Activated effector memory CD4-positive, alpha-beta T cell treated with Interleukin-2 at 50 U/mL for 16 hours (primary cell): ENCODE data around the gene XYLT1.
A peak's percentile ranks its signal among the peaks of the same experiment; 100 is the strongest.
"Not testable (repeated sequence)": the region's sequence is repeated elsewhere in the genome, so short reads cannot be mapped to it uniquely, and the experiment has no call there.

Source experiments
- DNase-seq: peaks from one replicate; pipeline ENCODE4 v3.0.0-alpha.2; 2020

The XYLT1 gene

DNA sequence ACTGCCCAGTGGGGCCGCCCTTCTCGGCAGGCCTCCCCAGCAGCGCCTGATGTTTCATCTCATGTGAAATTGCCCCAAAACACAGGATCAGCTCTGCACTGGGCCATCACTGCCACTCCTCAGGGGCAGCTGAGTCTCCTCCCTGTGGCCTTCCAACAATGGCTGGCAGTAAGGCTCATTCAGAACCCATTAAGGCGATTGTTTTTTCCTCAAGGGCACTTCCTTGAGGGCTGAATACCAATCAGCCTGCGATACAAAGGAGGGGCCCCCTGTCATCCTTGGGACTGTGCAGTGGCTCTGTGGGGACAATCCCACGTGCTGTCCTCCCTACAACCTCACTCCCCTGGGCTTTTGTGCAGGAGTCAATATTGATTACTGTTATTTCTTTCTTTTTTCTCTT, 47.5 kb downstream of the XYLT1 start:
- DNase-seq: no peak

DNA sequence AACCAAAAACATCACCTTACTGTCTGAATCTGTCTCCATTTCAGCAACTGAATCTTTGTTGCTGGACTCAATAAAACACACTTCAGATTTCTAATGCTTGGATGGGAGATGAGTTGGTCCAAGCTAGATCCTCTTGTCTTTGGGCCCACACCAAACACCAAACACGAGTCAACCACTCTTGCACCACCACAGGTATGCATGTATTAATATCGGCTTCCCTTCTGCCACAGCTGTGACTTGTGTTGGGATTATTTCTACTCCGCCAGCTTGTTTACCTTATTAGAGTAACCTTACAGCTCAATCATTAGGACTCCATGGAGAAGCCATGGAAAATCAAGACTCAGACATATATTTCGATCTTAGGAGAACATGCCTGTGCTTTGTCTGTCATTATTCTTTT, 49.9 kb downstream of the XYLT1 start:
- DNase-seq: no peak

DNA sequence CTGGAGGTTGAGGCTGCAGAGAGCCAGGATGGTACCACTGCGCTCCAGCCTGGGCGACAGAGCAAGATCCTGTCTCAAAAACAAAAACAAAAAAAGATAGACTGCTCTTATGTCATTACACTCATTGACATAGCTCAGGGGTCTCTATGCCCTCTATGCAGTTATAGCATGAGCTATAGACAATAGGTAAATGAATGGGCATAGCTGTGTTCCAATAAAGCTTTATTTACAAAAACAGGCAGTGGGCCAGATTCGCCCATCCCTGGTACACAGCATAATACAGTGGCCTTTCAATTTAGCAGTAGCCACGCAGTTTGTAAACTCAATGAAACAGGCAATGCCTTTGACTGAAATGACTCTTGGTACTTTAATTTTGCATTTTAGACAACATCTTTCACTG, 51.5 kb downstream of the XYLT1 start:
- no peak for DNase-seq

DNA sequence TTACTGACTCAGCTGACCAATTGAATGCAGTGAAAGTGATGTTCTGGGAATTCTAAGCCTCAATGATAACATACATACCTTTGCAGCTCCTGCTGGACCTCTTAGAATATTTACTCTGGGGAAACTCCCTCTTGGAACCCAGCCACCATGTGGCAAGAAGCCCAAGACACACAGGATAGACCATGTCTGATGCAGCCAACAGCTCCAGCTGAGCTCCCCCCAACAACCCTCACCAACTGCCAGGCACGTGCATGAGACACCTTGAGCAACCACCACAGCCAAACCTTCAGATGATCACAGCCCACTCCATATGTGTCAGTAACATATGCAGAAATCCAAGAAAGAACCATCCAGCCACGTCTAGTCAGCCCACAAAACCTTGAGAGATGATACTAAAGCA, 53.0 kb downstream of the XYLT1 start:
- DNase-seq: no peak

- DNase-seq: peak; percentile 35
Observed at GRCh38 chr16:17416461-17417311, 54.1 kb downstream of the XYLT1 start.

- DNase-seq: no peak
Observed at GRCh38 chr16:17414916-17415315, 55.8 kb downstream of the XYLT1 start.

- DNase-seq: no peak
Observed at GRCh38 chr16:17414421-17414820, 56.3 kb downstream of the XYLT1 start.

DNA sequence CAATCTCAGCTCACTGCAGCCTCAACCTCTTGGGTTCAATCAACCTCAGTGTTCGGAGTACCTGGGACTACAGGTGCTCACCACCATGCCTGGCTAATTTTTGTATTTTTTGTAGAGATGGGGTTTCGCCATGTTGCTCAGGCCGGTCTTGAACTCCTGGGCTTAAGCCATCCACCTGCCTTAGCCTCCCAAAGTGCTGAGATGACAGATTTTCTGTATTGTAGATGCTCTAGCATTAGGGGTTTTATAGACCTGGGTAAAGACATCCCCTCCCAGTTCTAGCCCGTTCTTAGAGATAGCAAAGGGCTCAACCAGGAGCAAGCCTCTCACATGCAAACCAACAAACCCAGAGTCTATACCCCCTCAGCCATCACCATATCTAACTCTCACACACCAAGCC, 57.3 kb downstream of the XYLT1 start:
- no peak for DNase-seq

- no peak for DNase-seq
Observed at GRCh38 chr16:17412791-17413190, 58.0 kb downstream of the XYLT1 start.

GRCh38 chr16:17412221-17412620, 58.5 kb downstream of the XYLT1 start:
- no peak for DNase-seq

GRCh38 chr16:17411263-17411662, 59.5 kb downstream of the XYLT1 start:
- DNase-seq: no peak

- not testable (repeated sequence) for DNase-seq
Observed at GRCh38 chr16:17410316-17410715, 60.4 kb downstream of the XYLT1 start.

GRCh38 chr16:17409894-17410293, 60.9 kb downstream of the XYLT1 start:
- no peak for DNase-seq

DNA sequence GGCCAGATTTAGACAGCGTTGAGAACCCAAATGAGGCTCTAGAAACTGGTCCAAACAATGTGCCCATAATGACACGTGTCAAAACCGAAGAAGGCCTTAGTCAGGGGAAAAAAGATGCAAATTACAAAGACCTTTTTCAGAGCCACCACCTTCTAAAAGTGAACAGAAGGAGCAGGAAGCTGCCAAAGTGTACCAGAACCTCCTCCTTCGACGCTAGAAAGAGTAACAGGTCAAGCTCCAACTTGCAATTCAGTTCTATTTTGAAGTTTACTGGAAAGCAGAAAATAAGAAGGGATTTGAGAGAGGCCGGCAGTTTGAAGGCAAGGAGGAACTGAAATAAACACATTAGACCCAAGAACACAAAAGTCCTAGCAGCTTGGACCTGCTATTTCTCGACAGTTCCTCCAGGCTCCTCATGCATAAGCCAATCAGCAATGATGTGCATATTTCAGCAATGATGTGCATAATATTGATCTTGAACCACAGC, 61.8 kb downstream of the XYLT1 start:
- no peak for DNase-seq

- DNase-seq: no peak
Observed at GRCh38 chr16:17408296-17408695, 62.5 kb downstream of the XYLT1 start.

GRCh38 chr16:17407321-17407720, 63.4 kb downstream of the XYLT1 start:
- DNase-seq: no peak

GRCh38 chr16:17404941-17405689, 65.6 kb downstream of the XYLT1 start:
- DNase-seq: no peak

DNA sequence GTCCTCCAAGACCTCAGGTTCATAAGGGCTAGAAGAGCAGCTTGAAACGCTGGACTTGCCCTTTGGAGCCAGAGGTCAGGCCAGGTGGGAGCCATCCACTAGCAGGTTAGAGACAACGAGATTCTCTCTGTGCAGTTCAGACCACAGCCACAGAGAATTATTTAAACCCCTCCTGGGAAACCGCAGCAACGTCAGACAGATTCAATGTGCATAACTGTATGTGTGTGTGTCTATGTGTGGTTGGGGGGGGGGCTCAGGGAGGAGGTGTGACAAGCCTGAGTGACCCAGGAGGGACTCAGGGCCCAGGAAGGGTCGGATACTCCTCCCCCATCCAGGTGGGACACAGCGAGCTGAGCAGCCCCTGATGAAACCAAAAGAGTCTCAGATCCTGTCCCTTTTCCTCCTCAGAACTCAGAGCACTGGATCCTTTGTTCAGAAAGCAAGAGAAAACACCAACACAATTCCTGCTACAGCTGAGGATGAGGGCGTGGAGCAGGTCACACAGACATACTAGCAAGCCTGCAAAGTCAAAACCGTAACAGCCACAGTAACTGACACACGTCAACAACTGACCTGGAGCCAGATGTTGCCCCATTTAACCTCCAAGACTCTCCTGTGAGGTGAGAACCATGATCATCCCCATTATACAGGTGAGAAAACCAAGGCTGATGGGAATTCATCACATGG, 66.8 kb downstream of the XYLT1 start:
- no peak for DNase-seq

- DNase-seq: no peak
Observed at GRCh38 chr16:17403156-17403809, 67.5 kb downstream of the XYLT1 start.

- DNase-seq: no peak
Observed at GRCh38 chr16:17397499-17397891, 73.3 kb downstream of the XYLT1 start.

- peak; percentile 42 for DNase-seq
Observed at GRCh38 chr16:17396762-17397498, 73.8 kb downstream of the XYLT1 start.

DNA sequence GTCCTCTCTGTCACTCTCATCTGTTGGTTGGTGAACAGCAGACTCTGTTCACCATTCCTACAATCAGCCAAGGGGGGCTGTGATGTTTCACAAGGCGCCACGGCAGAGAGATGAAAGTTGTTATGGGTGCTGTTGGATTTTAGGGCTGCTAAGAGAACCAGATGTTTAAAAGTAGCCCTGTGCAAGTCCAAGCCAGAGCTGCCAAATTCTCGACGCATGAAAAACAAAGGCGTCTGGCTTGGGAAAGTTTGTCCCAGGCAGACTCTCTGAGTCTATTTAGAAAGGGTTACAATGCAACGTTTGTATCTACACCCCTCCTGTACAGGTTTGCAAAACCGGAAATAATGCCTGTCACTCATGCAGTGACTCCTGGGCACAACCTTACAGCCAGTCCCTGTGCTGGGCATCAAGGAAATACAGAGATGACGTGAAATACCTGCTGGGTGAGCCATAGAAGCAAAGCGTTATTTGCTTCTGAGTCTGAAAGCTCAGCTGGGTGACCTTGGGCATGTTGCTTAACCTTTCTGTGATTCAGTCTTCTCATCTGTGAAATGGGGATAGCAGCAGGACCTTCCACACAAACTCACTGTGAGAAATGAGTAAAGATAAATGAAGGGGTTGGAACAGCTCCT, 74.8 kb downstream of the XYLT1 start:
- no peak for DNase-seq
